SK-N-MC (cell line): ENCODE measurements around the gene TMEM222.

Source experiments
- DNase-seq: peaks from one replicate; pipeline ENCODE4 v3.0.0-alpha.2; 2011; ENCODE audit warnings: low read depth, low spot score
- H3K27ac ChIP-seq: fragments of 200-600 bp; sonication (generic); 2 replicates; pipeline ENCODE4 v1.5.1; 2016; ENCODE audit warnings: mixed run types
- H3K36me3 ChIP-seq: fragments of 200-600 bp; sonication (generic); 2 replicates; pipeline ENCODE4 v1.6.1; 2017; ENCODE audit warnings: antibody characterized with exemption, low read length, mixed read lengths; ENCODE audit not compliant: insufficient read depth
- H3K4me3 ChIP-seq: fragments of 200-600 bp; sonication (generic); 2 replicates; pipeline ENCODE4 v1.5.1; 2016
- H3K9ac ChIP-seq: fragments of 200-600 bp; sonication (generic); 2 replicates; pipeline ENCODE4 v1.8.0; 2017; ENCODE audit warnings: mixed run types, mixed read lengths; ENCODE audit not compliant: insufficient read length
- H3K9me3 ChIP-seq: fragments of 200-600 bp; sonication (generic); 2 replicates; pipeline ENCODE4 v1.6.1; 2017; ENCODE audit warnings: low read depth, mild to moderate bottlenecking, antibody characterized with exemption, low read length, moderate library complexity, mixed read lengths
- EZH2 ChIP-seq: fragments of 200-600 bp; sonication (generic); IDR thresholded peaks from one replicate; pipeline ENCODE4 v1.6.1; 2017; ENCODE audit warnings: antibody characterized with exemption
- FOXP2 ChIP-seq: optimal IDR thresholded peaks from 2 replicates; pipeline ENCODE3; 2011; ENCODE audit warnings: mild to moderate bottlenecking, moderate library complexity; ENCODE audit not compliant: insufficient read depth; ENCODE audit errors: extremely low read length, control extremely low read depth
- POLR2AphosphoS5 ChIP-seq: IDR thresholded peaks from 2 replicates; pipeline ENCODE4 v1.6.1; 2012; ENCODE audit warnings: mild to moderate bottlenecking, low read depth, low read length, borderline replicate concordance

Gene TMEM222

DNA sequence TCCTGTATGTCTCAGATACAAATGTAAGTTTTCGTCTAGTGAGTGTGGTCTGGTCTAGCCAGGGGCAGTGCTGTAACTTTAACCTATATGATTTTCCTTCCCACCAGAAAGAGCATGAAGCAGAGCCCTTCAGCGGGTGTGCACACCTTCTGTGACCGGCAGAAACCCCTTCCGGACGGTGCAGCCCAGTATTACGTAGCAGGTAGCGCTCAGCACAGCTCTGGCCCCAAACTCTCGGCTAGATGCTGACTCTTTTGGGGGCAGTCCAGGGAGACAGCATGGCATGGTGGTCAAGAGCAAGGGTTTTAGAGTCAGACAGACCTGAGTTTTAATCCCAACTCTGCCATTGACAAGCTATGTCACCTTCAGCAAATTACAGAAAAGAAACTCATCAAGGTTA lies 28.0 kb upstream of the TMEM222 start:
- H3K4me3 ChIP-seq = no peak overlapping the region
- no peak for DNase-seq
- no peak overlapping the region for H3K27ac ChIP-seq
- no peaks in the 10 kb centered on the region; the same call in 1 of the 2 replicates for H3K36me3 ChIP-seq
- no peaks in the 10 kb centered on the region for H3K9me3 ChIP-seq
- H3K9ac ChIP-seq = no peak overlapping the region
- TF ChIP-seq POLR2AphosphoS5 = no peak

DNA sequence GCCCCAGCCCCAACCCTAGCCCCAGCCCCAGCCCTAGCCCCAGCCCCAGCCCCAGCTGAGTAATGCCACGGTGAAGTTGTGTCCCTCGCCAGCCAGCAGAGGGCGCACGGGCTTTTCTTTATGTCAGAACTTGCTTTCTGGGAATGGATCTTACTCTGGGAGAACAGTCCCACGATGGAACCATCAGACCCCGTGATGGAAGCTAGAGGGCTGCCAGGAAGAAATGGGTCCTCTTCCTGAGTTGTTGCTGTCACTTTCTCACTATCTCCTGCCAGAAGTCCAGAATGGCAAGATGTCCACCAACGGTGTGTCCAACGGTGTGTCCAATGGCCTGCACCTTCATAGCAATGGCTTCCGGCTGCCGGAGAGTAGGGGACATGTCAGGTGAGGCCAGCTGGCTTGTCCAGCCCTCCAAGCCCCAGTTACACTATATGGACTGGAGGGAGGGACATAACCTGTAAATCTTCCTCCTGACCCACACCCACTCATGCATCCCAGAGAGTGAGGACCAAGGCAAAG lies 25.1 kb upstream of the TMEM222 start:
- peak; percentile 5 for DNase-seq
- H3K9me3 ChIP-seq = no peaks in the 10 kb centered on the region

DNA sequence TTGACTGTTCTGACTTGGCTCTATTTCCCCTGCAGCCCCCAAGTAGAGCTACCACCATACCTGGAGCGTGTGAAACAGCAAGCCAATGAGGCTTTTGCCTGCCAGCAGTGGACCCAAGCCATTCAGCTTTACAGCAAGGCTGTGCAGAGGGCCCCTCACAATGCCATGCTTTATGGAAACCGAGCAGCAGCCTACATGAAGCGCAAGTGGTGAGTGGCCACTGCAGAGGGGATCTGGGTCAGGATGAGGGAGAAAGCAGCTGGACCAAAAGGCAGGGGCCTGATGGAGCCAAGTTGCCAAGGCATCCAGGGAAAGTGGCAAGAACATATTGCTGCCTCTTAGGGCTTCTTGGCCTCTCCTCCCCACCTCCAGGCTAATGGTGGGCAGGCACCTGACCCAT lies 24.1 kb upstream of the TMEM222 start:
- DNase-seq = no peak
- Histone ChIP-seq H3K4me3 (no peak overlapping the region), H3K9me3 (no peaks in the 10 kb centered on the region), H3K36me3 (no peaks in the 10 kb centered on the region; the same call in 1 of the 2 replicates), H3K27ac (no peak overlapping the region), H3K9ac (no peak overlapping the region)
- TF ChIP-seq POLR2AphosphoS5 (no peak), EZH2 (no peak), FOXP2 (no peak)

More for the DNA sequence above, 25.1 kb upstream of the TMEM222 start:
- Histone ChIP-seq H3K27ac (no peak overlapping the region), H3K4me3 (no peak overlapping the region), H3K36me3 (no peaks in the 10 kb centered on the region; the same call in 1 of the 2 replicates), H3K9ac (no peak overlapping the region)
- TF ChIP-seq FOXP2 (no peak), POLR2AphosphoS5 (no peak), EZH2 (no peak)

DNA sequence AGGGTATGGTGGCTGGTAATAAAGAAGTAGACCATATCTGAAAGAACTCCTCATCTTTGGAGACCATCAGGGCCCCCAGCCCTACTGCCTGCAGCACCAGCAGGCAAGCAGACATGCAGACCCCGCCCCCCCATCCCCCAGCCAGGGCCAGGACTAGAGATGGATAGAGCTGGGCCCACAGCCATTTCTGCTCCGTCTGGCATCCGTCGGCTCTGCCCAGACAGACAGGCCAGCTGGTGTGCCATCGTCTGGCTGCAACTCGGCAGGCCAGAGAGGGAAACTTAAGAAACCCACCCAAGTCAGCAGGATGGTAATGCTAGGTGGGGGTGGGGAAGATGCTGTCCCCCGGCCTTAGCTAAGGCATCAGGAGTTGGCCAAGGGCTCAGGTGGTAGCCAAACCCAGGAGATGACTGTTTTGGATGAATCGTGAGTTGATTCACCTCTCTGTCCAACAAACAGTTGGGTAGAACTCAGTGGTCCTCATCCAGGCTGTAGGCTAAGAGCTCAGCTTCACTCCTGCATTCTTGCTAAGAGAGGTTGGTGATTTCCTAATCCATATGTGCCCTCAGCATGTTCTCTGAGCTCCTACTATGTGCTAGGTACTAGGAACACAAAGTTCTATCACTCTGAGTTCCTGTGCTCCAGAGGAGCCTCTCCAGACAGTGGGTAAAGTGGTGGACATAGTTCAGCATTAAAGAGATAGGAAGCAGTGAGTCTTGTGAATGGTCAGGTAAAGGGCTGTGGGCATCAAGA lies 23.2 kb upstream of the TMEM222 start:
- Histone ChIP-seq H3K27ac (peak overlapping the region; percentile 70), H3K36me3 (no peaks in the 10 kb centered on the region; the same call in 1 of the 2 replicates), H3K9ac (no peak overlapping the region), H3K4me3 (no peak overlapping the region), H3K9me3 (no peaks in the 10 kb centered on the region)
- no peak for DNase-seq
- TF ChIP-seq EZH2 (no peak), POLR2AphosphoS5 (no peak), FOXP2 (no peak)

DNA sequence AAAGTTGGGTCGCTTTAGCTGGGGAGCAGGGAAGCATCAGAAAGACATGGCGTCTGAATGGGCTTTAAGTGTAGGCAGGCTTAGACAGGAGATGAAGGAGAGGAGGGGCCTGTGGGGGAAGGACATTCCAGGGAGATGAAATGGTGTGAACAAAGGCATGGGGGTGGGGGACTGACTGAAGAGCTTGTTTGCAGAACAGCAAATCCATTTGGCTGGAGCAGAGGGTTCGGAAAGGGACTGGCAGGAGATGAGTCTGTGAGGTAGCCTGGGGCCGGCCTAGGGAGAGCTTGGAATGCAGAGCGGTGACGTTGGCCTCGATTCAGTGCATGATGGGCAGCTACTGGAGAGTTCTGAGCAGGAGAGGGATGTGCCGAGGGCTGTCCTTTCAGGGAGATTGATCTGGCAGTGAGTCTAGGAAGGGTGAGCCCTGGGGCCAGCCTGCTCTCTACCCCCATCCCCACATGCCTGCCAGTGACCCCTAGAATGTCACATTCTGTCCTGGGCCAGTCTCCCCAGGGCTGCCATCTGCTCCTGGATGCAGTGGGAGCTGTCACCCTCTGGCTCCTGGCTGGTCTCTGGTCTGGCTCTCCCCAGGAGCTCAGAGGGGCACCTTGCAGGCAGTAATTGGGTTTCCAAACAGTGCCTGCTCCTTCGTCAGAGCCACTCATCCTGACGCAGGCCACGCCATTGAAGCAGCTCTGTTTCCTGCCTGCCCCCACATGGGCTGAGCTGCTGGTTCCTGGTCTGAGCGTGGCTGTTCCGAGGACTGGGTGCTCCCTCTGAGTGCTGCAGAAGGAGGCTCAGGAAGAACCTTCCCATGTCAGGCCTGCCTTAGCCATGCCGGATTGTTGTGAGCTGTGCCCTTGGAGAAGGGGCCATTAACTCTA lies 22.3 kb upstream of the TMEM222 start:
- Histone ChIP-seq H3K9ac (no peak overlapping the region), H3K27ac (peak overlapping the region; percentile 70), H3K9me3 (no peaks in the 10 kb centered on the region), H3K36me3 (no peaks in the 10 kb centered on the region; the same call in 1 of the 2 replicates), H3K4me3 (no peak overlapping the region)
- DNase-seq = no peak
- TF ChIP-seq FOXP2 (no peak), EZH2 (no peak), POLR2AphosphoS5 (no peak)

DNA sequence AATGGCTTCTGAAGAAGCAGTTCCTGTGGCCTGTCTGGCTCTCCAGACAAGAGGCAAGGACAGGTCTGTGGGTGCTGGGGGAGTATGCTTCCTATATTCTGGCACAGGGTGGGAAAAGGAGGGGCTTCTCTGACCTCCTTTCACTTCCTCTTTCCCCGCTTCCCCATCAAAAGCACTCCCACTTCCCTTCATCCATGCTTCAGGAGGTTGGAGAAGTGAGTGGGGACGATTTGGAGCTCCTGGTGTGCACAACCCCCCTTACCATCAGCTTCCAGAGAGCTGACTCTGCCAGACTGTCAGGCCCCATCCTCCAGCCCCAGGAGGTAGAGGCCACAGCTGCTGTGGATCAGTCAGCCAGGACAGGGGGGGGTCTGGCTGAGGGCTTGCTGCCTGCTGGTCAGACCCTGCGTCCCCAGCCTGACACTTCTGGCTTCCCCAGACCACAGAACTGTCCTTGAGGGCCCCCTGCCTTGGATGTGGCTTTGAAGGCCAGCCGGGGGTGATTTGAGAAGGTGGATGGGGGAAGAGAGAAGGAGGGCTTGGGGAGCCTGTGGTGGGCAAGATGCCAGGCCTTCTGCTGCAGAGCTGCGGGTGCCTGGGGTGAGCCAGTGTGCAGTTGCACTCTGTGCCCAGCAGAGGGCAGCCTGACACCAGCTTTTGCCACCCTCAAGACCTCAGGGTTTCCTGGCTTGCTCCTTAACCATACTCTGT lies 21.5 kb upstream of the TMEM222 start:
- Histone ChIP-seq H3K27ac (peak overlapping the region; percentile 51; the same call in 1 of the 2 replicates), H3K36me3 (no peaks in the 10 kb centered on the region; the same call in 1 of the 2 replicates), H3K4me3 (no peak overlapping the region), H3K9me3 (no peaks in the 10 kb centered on the region), H3K9ac (no peak overlapping the region)
- TF ChIP-seq EZH2 (no peak), POLR2AphosphoS5 (no peak), FOXP2 (no peak)
- peak; percentile 58 for DNase-seq

DNA sequence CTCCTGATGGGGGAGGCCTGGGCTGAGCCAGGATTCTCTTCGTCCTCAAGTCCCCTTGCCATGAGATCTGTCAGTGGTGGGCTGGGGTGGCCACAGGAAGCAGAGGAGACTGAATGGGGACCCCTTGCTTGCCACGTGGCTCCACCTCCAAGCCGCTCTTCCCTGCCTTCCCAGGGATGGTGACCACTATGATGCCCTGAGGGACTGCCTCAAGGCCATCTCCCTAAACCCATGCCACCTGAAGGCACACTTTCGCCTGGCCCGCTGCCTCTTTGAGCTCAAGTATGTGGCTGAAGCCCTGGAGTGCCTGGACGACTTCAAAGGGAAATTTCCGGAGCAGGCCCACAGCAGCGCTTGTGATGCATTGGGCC lies 20.9 kb upstream of the TMEM222 start:
- TF ChIP-seq FOXP2 (no peak), EZH2 (no peak), POLR2AphosphoS5 (no peak)
- Histone ChIP-seq H3K36me3 (no peaks in the 10 kb centered on the region; the same call in 1 of the 2 replicates), H3K9me3 (no peaks in the 10 kb centered on the region), H3K4me3 (no peak overlapping the region), H3K27ac (no peak overlapping the region), H3K9ac (no peak overlapping the region)
- no peak for DNase-seq

DNA sequence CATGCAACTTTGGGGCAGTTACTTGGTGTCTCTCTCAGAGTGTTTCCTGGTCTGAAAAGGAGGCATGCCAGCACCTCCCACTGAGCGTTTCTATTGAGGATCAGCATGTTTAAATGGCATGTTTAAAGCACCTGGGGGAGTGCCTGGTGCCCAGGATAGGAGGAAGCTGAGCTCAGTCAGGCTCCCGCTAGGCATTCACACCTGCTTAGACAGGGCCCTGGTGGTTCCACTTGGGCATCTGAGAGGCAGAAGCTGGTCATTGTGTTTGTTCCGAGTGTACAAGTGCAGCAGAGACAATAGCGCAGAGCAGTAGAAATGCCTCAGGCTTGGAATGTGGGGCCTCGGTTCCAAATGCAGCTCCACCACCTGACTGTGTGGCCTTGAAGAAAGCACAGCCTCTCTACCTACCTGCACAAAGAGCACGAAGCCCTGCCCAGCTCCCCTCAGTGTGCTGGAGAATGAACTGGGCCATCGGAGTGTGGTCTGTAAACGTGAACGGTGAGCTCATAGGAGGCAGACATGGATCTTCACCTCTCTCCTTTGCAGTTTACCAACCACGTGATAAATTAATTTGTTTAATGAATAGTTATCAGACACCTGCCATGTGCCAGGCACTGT lies 20.3 kb upstream of the TMEM222 start:
- H3K27ac ChIP-seq = no peak overlapping the region
- H3K36me3 ChIP-seq = no peaks in the 10 kb centered on the region; the same call in 1 of the 2 replicates
- no peak for DNase-seq
- H3K4me3 ChIP-seq = no peak overlapping the region
- H3K9me3 ChIP-seq = no peaks in the 10 kb centered on the region
- H3K9ac ChIP-seq = no peak overlapping the region
- TF ChIP-seq EZH2 (no peak), POLR2AphosphoS5 (no peak), FOXP2 (no peak)
